ENCODE data around the gene B4GALNT3. TPM values are rescaled to one million over a fixed set of nuclear protein-coding genes. Genes with fewer than 3 reads are reported as not detected.

The B4GALNT3 gene
- total and polyA plus RNA-seq, 10 of the 15 experiments (the other 5 are each of a cell fraction or from before 2014, with no cell fraction given): 0.05 to 4.2 (median 2.7) TPM; not detected in 1

- 72% methylated on average over 6 of the region's 6 CpGs for WGBS (ENCODE audit: insufficient coverage, insufficient replicate concordance, low lambda C conversion rate, missing lambda C conversion rate)
- Histone ChIP-seq H3K36me3 (ENCODE audit: control insufficient read depth in 2 of 2, insufficient read depth in 2 of 2, low read length in 1 of 2) (no peaks in the 10 kb centered on the region), H3K4me1 (ENCODE audit: control insufficient read depth, insufficient read depth, low read length) (no peaks in the 10 kb centered on the region), H3K27me3 (replicated peaks in 1 of 2; ENCODE audit: control insufficient read depth in 2 of 2, insufficient read depth in 2 of 2, low read length in 1 of 2) (peaks cover 0 to 1% of the 10 kb centered on the region in 2 experiments; a peak in 2 of 4 replicates), H3K9ac (ENCODE audit: control insufficient read depth, insufficient read depth, low read length) (no peak overlapping the region), H2AFZ (ENCODE audit: control insufficient read depth, low read depth, low read length) (no peak overlapping the region), H4K20me1 (ENCODE audit: control insufficient read depth, insufficient read depth) (no peaks in the 10 kb centered on the region), H3K27ac (ENCODE audit: control insufficient read depth, insufficient read depth) (no peak overlapping the region), H3K79me2 (ENCODE audit: control insufficient read depth, insufficient read depth, low read length) (no peaks in the 10 kb centered on the region), H3K4me2 (ENCODE audit: control insufficient read depth, insufficient read depth) (no peak overlapping the region), H3K9me3 (replicated peaks; ENCODE audit: control insufficient read depth, insufficient read depth, low read length) (no peaks in the 10 kb centered on the region), H3K4me3 (no peak overlapping the region)
- ChIA-PET SMC1A (ENCODE audit: uncharacterized antibody, unreplicated experiment) (interaction anchor here (1.1 kb wide), 1 partner anchor 35 kb away, joined by 3 read pairs; no protein-coding TSS in a partner anchor), POLR2A (no interaction called here), RAD21 (ENCODE audit: unreplicated experiment) (no interaction called here), CTCF (interaction anchor here (0.8 to 0.9 kb wide), 3 partner anchors 12 to 81 kb away, joined by 3 read pairs; no protein-coding TSS in a partner anchor)
- no peak for ATAC-seq
- no peak for FAIRE-seq
- BruUV-seq (replicated peaks): no TSS peak
- intact Hi-C loops (cut with micrococcal nuclease; ENCODE audit: unreplicated experiment) (no loop called here), in situ Hi-C loops (cut with MboI) (no loop called here)
- no peak for TF ChIP-seq SP1 (IDR thresholded peaks at IDR 0.05; ENCODE audit: low read depth, low read length)
- DNase-seq (ENCODE audit: low read depth, low spot score): no peak
Observed at GRCh38 chr12:467591-467990, 7.9 kb downstream of the B4GALNT3 start.

- H3K36me3 ChIP-seq (ENCODE audit: control insufficient read depth in 2 of 2, insufficient read depth in 2 of 2, low read length in 1 of 2): no peaks in the 10 kb centered on the region
- H3K4me2 ChIP-seq (ENCODE audit: control insufficient read depth, insufficient read depth): no peak overlapping the region
- DNase-seq (ENCODE audit: low read depth, low spot score) (no peak), ATAC-seq (no peak), FAIRE-seq (no peak)
- BruUV-seq (replicated peaks): no TSS peak
- whole genome bisulfite sequencing (ENCODE audit: insufficient coverage, insufficient replicate concordance, low lambda C conversion rate, missing lambda C conversion rate): 20% methylated on average over 10 of the region's 10 CpGs
- H3K4me1 ChIP-seq (ENCODE audit: control insufficient read depth, insufficient read depth, low read length): no peaks in the 10 kb centered on the region
- H3K4me3 ChIP-seq: no peak overlapping the region
- H3K9ac ChIP-seq (ENCODE audit: control insufficient read depth, insufficient read depth, low read length): no peak overlapping the region
- RAD21 ChIA-PET (ENCODE audit: unreplicated experiment): no interaction called here
- H3K9me3 ChIP-seq (replicated peaks; ENCODE audit: control insufficient read depth, insufficient read depth, low read length): no peaks in the 10 kb centered on the region
- POLR2A ChIA-PET: no interaction called here
- SMC1A ChIA-PET (ENCODE audit: uncharacterized antibody, unreplicated experiment): no interaction called here
- in situ Hi-C loops (cut with MboI): no loop called here
- CTCF ChIA-PET: interaction anchor here (1.3 kb wide), 1 partner anchor 14 kb away, joined by 7 read pairs; no protein-coding TSS in a partner anchor
- no peaks in the 10 kb centered on the region for H3K79me2 ChIP-seq (ENCODE audit: control insufficient read depth, insufficient read depth, low read length)
- no peak overlapping the region for H2AFZ ChIP-seq (ENCODE audit: control insufficient read depth, low read depth, low read length)
- intact Hi-C loops (cut with micrococcal nuclease; ENCODE audit: unreplicated experiment): no loop called here
- peaks cover 0 to 1% of the 10 kb centered on the region in 2 experiments; a peak in 1 of 4 replicates for H3K27me3 ChIP-seq (replicated peaks in 1 of 2; ENCODE audit: control insufficient read depth in 2 of 2, insufficient read depth in 2 of 2, low read length in 1 of 2)
- H4K20me1 ChIP-seq (ENCODE audit: control insufficient read depth, insufficient read depth): no peaks in the 10 kb centered on the region
- no peak overlapping the region for H3K27ac ChIP-seq (ENCODE audit: control insufficient read depth, insufficient read depth)
- no peak for TF ChIP-seq CHD1 (IDR thresholded peaks at IDR 0.05; ENCODE audit: low read depth, low read length)
- no peak for TF ChIP-seq LARP7 (IDR thresholded peaks at IDR 0.05)
- no peak for TF ChIP-seq MEF2B (IDR thresholded peaks at IDR 0.05; ENCODE audit: partially characterized antibody, poor library complexity, severe bottlenecking)
- no peak for TF ChIP-seq POU2F2 (IDR thresholded peaks at IDR 0.05; ENCODE audit: borderline replicate concordance, low read depth, low read length)
- no peak for TF ChIP-seq E2F8 (IDR thresholded peaks at IDR 0.05; ENCODE audit: low read depth, partially characterized antibody)
- TF ChIP-seq RELB (IDR thresholded peaks at IDR 0.05; ENCODE audit: low read depth): no peak
Observed at GRCh38 chr12:468671-469389, 9.1 kb downstream of the B4GALNT3 start.

Data from GM12878 (cell line).